HK-2 (cell line): ENCODE results near the gene MYLK2.

Experiments
- DNase-seq: peaks from one replicate; pipeline ENCODE4 v3.0.0-alpha.2; 2018; ENCODE audit not compliant: unreplicated experiment

The MYLK2 gene

GRCh38 chr20:31835554-31835953 lies 16.4 kb downstream of the MYLK2 start:
- DNase-seq: no peak

GRCh38 chr20:31835977-31836852 lies 17.1 kb downstream of the MYLK2 start:
- DNase-seq: peak; percentile 96

- DNase-seq: no peak
These were observed 17.9 kb downstream of the MYLK2 start for GRCh38 chr20:31836853-31837608.

DNA sequence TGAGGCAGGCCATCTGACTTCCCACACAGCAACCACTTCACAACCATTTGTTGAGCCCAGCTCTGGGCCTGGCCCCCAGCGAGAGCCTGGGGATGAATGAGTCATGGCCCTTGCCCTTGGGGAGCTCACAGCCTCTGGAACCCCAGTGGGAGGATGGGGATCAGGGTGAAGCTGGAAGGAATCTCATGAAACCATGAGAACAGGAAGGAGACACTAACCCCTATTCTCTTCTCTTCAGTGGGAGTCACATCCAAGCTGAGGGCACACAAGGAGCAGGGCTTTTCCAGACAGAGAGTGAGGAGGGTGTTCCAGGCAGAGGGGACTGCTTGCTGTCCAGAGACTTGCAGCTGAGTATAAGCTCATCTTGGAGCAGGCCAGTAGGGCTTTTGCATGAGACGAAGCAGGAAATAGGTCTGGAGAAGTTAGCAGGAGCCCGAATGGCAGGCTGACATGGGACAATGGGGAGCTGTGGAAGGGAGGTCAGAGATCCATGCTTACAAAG lies 18.8 kb downstream of the MYLK2 start:
- peak; percentile 65 for DNase-seq

DNA sequence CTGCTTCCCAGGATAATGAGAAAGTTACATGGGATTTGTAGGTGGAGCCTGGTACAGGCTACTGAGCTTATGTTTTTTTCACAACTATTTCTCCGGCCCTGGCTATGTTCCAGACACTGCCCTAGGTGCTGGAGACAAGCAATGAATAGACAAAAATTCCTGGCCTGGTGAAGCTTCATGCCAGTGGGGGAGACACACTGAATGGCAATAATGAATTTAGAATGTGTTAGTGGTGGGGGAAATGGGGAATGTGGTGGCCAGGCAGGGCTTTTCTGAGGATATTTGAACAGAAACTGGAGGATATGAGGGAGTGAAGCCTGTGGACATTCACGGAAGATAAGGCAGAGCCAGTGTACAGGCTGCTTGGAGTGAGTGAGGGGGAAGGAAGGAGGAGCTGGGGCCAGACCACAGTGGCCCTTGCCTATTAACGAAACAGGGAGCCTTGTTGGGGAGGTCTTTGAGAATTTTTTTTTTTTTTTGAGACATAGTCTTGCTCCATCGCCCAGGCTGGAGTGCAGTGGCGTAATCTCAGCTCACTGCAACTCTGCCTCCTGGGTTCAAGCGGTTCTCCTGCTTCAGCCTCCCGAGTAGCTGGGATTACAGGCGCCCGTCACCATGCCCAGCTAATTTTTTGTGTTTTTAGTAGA lies 19.6 kb downstream of the MYLK2 start:
- DNase-seq: peak; percentile 49

- no peak for DNase-seq
These were observed 20.8 kb downstream of the MYLK2 start for GRCh38 chr20:31839782-31840487.

GRCh38 chr20:31840906-31841816 lies 22.0 kb downstream of the MYLK2 start:
- no peak for DNase-seq

DNA sequence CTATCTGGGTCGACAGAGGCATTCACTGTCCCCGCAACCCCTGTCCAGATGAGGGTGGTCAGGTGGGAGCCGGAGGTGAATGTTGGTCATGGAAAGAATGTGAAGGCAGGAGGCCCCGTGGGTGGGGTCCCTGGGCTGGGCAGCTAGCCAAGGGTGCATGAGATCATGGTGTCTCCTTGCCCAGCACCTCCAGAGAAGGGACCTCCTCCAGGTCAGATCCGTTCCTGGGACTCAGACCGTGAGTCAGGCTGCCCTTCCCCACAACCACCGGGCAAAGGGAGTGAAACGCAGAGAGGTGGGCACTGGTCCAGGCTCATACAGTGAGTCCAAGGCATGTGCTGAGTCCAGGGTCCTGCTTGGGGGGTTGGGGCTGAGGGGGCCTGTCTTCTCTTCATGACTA lies 22.8 kb downstream of the MYLK2 start:
- peak; percentile 88 for DNase-seq

DNA sequence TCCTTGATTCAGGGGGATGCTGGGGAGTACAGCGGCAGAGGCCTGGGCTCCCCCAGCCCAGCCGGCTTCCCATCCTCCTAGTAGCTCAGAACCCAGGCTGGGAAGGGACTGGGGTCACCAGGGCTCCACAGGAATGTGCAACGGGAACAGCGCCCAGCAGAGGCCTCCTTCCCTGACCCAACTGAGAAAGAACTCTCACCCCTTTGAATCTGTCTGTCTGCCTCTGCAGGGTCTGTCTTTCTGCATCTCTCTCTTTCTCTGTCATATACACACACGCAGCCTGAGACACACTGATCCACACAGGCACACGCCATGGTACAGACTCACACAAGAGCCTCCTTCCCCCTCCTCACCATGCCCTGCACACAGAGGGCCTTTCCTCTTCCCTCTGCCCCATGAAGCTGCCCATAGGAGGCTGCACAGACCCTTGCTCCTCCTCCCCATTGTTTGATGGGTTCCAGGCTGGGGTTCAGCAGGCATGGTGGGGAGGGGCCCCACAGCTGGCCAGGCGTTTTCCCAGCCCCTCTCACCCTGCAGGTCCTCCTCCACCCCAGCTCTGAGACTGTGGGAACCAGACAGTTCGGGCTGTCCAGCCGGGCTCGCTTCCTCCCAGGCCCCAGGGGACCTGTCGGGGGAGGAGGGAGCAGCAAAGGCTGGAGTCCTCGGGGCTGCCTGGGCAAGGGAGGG lies 23.5 kb downstream of the MYLK2 start:
- no peak for DNase-seq

- no peak for DNase-seq
These were observed 24.1 kb downstream of the MYLK2 start for GRCh38 chr20:31843288-31843687.

GRCh38 chr20:31843881-31844280 lies 24.7 kb downstream of the MYLK2 start:
- DNase-seq: no peak

- DNase-seq: no peak
These were observed 25.7 kb downstream of the MYLK2 start for GRCh38 chr20:31844737-31845299.

- peak; percentile 61 for DNase-seq
These were observed 26.2 kb downstream of the MYLK2 start, which contains the start of gene FOXS1 for GRCh38 chr20:31845300-31845863. TSS of gene FOXS1 (minus strand) at chr20:31845604. CDS start at chr20:31845542, 62 bp downstream.

- DNase-seq: no peak
These were observed 27.6 kb downstream of the MYLK2 start for GRCh38 chr20:31846793-31847138.

DNA sequence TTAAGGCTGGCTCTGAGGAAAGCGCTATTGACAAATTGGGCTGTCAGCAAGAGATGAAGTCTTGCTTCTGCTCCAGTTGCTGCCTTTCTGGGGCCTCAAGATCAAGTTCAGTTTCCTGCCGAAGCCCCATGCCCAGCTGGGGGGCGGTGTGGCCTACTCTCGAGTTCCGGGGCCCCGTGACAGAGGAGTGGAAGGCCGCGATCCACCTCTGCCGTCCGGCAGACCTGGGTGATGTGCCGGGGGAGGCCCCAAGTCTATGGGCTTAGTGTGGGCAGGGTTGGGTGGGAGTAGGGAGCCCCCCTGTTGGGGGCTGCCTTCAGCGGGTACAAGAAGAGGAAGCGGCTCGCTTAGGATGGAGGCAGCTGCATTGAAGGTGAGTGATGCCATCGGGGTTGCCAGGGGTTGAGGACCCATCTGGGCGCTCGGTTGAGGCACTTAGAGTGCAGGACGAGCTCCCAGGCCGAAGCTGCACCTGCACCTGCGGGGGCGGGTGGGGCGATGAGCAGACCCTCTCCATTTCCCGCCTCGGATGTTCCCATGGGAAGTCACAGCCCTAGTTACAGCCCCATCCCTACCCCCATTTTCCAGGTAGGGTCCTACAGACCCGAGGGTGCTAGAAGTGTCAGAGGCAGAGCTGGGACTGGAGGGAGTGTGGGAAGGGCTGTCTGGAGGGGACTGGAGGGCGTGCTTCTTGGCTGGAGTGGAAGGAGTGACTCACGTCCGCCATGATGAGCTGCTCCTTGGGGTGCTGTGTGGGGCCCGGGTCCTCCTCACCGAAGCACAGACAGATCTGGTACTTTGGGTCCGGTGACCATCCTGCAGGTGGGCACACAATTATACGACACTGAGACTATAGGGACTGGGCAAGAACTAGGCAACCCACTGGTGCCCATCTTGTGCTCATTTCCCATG lies 29.2 kb downstream of the MYLK2 start:
- DNase-seq: no peak

GRCh38 chr20:31849306-31849930 lies 30.3 kb downstream of the MYLK2 start:
- DNase-seq: no peak

GRCh38 chr20:31851240-31851955 lies 32.2 kb downstream of the MYLK2 start:
- DNase-seq: no peak
